SKM-1 (cell line): ENCODE measurements around the gene FCHSD1.

Source experiments
- DNase-seq: peaks from one replicate; lab custom pipeline; 2025; ENCODE audit not compliant: unreplicated experiment; lab: John Stamatoyannopoulos, UW

FCHSD1 gene

DNA sequence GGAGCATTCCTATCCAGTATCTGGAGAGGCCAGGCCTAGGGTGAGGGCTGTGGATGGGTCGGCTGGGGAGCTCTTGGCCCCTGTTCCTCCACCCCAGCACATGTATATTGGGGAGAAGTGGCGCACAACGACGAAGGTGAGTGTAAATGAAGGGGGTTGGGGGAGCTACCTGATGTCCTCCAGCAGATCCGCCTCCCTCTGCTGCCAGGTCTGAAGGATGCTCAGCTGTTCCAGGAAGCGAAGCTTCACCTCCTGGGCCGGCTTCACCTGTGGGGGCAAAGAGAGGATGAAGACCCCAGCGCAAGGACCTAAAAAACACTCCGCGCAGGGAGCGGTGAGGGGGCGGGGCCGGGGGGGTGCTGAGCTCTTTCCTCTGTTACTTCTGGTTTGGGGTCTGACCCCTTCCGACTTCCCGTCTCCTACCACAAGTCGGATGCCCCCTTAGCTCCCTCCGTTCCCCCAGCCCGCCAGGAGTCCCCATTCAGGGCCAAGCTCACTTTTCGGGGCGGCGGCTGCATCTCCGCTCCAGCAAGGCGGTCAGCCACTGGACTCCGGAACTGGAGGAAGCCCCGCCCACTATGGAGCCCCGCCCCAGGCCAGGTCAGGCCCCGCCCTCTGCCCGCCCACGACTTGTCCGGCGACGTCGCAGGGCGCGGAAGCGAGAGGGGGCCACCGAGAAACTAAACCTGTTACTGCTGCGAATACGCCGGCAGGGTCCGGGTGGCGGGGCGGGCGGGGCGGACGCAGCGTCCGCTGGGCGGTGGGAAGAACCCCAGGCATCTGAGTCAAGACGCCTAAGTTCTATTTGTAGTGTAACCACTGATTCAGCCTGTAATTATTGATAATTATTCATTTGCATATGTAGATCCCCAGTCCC is at the start of gene FCHSD1:
Gene FCHSD1, minus strand, starts transcription at position 568 of the 877 bp plus-strand sequence. Its CDS starts 50 bp downstream, at position 518.
- peak; percentile 49 for DNase-seq

DNA sequence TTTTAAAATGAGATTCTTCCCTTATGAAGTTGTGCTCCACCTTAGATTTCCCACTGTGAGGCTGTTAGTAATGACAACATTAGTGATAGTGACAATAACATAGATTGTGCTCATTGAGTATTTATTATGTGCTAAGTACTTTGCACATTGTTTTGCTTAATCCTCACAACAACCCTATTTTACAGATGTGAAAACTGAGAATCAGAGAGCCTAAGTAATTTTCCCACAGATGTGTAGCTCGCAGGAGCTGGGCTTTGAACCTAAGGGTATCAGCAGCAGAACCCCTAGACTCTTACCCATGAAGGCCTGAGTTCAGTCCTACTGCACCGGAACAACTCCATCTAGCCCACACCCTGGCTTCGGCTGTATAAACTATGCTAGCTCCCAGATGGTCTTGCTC is 46.4 kb upstream of the FCHSD1 start:
- DNase-seq, result no peak

DNA sequence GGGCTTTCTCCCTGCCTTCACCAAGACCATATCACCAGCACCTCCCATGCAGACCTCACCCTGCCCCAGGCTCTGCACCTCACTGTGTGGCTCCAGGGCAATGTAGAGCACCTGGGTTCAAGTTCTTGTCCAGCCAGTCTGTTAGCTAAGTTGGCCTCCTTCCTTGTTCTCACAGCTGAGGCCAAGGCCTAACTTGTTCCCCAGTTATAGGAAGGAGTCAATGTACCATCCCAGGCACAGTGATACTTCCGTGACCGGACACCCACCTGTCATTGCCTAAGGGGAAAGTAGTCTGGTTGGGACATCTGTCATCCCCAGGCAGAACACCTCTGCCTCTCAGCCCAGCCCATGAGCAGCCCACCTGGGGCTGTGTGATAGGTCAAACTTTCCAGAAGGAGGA is 45.2 kb upstream of the FCHSD1 start:
- no peak for DNase-seq

DNA sequence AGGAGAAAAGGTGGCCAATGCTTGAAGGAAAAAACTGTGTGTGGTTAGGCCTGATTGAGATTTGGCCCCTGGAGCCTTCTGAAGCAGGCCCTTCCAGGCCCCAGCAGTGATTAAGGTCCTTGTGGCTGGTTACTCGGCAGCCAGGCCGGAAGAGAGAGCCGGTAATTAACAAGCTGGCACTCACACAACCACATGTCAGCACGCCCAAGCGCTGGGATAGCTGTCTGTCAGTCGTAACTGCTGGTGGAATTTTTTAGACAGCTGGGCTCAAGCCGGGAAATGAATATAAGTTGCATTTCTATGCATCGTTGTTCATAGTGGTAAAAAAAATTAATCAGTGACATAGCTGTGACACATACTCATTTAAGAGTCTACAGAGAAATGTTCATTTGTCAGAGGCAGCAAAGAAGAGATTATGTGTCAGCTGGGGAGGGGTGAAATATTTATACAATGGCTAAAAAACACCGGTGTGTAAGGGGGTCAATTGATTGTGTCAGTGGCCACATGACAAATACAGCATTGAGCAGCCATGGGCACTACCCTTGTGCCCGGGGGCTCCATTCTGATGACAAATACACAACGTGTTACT is 44.5 kb upstream of the FCHSD1 start:
- DNase-seq, result no peak

DNA sequence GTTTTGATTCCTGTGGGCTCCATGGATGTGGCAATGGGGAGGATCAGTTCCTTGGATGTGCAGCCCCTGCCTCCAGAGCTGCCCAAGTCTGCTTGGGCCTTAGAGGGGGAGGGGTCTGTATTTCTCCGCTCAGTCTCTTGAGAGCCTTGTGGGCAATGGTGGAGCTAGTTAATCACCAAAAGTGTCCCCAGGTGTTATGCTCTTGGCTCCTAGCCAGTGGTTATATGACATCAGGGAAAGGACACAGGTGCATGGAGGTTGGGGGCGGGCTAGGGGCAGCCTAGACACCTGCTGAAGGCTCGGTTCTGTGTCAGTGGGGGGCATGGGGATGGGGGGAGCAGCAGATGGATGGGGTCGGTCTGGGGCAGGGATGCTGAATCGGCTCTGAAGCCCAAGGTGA is 43.3 kb upstream of the FCHSD1 start:
- no peak for DNase-seq

DNA sequence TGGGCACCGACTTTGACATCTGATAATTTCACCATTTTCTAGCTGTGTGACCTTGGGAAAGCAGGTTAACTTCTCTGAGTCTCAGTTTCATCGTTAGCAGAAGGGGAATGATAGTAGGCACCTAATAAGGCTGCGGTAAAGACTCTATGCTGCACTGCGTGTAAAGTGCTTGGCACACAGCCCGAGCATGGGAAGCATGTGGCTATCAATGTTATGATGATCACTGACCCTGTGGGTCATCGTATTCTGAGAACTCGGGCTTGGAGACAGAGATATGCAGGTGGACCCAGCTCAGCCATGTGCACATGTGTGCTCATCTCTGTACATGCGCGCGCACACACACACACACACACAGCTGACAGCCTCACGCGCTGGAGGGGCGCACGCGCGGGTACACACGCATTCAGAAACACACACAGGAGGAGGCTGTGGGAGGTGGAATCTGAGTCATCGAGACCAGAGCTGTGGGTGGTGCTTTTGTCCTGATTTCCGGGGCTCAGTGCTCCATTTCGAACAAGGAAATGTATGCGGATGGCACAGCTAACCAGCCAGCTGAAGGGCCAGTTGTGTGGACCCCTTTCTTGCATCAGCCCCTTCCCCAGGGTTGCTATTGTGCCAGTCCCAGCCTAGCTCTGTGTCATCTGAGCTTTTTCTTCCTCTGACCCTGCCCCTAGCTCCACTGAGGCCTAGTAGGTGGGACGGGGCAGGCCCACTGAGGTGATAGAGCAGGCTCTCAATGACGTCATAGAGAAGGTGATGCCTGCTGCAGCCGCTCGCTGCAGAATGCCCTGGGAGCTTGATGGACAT is 41.9 kb upstream of the FCHSD1 start:
- DNase-seq, result no peak

DNA sequence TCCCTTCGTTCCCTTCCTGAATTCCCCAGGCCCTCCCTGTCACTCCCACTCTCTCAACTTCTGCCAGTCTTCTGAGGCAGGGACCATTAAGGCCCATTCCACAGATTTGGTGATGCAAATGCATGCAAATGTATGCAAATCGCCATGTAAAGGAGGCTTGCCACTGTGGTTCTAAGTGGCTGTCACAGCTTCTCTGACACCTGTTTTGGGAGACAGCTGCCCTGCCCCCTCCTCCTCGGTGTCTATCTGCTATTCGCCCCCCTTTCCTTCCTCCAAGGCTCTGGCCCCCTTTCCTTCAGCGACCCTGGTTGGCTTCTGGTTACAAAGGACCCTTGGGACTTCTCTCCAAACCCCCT is 41.3 kb upstream of the FCHSD1 start:
- DNase-seq, result no peak

DNA sequence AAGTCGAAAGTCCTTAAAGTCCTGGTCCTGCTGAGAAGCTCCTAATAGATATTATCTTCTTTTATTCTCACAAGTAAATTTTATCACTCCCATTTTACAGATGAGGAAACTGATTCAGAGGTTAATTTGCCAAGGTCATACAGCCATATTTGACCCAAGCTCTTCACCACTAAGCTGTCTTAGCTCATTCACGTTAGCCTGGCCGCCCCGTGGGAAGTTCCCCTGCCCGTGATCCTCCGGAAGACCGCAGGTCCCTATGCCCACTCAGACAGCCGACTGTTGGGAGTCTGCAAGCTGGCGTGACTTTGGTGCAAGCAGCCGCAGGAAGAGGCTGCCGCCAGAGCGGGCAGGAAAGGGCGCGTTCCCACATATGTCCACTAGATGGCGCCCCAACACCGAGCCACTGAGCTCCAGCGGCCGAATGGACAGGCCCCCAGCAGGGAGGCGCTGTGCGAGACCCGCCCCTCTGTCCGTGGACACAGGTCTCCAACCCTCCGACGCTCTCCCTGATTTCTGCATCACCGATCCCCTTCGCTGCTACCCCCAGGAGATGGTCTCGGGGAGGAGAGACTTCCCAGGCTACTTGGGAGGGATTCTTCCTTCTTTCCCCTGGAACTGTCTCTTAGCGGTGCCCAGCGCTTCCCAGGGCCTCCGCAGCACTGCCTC is 40.8 kb upstream of the FCHSD1 start:
- DNase-seq, result peak; percentile 52

DNA sequence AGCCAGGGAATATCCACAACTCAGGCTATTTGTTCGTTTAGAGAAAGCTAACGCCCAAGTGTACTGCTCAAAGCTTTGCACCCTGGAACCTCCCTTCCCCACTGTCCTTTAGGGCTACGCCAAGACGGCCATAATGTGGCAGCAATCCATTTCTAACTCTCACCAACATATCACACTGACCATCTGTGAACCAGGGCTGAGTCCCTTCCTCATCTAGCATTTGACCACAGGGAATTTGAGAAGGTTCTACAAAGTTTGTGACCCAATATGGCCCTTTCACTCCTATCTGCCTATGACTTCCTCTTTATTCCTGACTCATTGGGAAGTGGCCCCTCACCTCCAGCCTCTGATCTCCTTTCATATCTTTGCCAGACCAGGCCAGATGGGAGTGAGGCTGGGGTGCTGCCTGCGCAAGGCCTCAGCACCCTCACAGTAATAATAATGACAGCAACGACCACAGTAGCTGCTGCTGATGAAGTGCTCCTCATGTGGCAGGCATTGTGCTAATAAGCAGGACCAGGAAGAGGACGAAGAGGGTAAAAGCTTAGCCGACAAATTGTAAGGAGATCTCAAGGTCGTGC is 40.2 kb upstream of the FCHSD1 start:
- DNase-seq, result peak; percentile 71

DNA sequence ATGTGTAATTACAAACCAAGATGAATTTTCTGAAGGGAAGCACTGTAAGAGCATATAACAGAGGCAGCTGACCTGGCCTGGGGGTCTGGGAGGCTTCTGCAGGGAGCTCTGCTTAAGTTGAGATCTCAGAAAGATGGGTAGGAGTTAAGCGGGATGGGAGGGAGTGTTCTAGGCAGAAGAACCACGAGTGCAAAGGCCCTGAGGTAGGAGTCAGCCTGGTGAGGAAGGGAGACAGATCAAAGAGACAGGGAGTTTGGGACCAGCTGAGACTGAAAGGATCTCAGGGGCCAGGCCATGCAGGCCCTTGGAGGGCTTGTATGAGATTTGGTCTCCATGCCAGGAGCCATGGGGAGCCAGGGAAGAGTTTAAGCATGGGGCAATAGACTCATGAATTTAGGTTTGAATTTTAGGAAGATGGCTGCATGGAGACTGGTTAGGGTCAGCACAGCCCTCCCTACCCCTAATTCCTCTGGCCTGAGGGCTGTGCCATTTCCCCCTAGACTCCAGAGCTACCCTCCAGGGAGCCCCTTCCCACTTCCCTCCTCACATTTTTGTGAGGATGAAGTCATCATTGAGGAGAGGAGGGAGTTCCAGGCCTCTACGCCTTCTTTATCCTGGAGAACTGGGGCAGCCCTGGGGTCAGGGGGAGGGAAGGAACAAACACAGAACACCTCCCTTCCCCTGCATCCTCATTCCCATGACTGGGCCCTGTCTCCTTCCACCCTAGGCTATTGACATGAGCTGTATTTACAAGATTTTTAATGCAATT is 35.6 kb upstream of the FCHSD1 start:
- DNase-seq, result no peak

DNA sequence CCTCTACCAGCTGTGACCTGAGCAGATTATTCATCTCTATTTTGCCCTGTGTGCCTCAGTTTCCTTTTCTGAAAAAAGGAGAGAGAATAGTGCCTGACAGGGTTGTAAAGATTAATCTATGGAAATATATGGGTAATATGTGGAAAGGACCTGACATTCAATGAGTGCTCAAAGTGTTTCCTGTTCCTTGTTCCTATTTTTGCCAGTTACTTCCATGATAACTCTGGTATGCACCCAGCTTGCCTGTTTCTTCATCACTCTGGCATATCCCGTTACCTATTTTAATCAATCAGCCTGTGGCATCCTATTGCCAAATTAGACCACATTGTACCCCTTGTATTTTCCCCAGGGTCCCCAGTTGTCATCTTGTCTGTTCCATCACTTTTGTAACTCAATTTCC is 34.4 kb upstream of the FCHSD1 start:
- DNase-seq, result peak; percentile 18

DNA sequence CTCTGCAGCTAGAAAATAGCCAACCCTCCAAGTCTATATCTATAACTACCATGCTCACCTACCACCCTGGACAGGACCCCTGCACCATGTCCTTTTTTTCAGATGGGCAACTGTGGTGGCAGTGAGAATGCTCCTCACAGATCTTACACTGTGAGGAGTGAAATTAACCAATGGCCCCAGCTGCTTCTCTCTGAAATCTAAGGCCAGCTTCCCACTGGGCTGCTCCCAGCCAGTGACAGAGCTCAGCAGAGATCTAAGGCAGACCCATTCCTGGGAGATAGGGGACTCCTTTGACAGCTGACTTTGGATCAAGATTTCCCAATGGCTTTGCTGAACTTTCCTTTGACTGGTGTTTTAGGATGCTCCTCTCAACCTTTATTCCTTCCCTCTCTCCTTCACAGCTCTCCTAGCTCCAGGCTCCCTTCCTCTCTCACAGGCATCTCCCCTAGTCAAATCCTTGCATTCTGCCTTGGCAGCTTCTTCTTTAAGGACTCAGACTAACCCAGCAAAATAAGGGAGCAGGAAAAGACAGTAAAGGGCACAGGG is 32.5 kb upstream of the FCHSD1 start:
- no peak for DNase-seq

DNA sequence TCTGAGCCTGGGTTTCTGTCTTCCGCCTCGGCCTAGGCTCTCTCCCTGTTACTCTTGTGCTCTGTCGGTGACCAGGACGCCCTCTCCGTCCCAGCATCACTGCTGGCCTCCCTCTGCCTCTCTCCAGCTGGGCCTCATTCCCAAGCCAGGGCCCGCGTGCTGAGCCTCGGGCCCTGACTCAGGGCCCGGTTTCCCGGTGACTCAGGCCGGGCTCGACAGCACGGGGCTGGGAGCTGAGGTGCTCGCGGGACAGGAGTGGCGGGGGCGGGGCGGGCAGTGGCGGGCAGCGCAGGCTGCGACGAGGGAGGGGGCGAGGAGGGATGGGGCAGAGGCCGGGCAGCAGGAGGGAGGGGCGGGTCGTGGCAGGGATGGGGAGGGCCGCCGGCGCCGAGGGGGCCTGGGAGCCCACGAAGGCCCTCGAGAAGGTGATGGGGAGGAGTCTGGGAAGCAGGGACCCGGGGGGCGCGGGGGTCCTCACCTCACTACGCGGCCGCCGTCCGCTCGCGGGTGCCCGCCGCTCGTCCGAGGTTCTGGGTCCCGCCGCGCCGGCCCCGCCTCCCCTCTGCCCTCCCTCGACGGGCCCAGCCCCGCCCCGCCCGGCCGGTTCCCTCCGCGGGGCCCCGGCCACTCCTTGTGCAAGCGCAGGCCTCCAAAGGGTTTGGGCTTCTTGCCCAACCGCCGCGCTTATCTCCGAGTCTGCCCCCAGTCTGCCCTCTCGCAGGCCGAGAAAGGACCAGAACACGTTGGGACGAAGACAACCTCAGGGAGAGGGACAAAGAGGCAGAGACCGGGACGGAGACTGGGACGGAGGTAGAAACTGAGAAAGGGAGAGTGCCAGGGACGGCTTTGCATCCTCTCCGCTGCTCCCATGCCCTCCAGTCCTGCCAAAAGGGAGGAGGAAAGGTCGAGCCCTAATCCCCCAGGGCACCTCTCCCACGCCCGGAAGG is 30.8 kb upstream of the FCHSD1 start, which contains the start of gene ARAP3:
Gene ARAP3, minus strand, starts transcription at position 536 of the 947 bp plus-strand sequence. CDS start 1,744 bp downstream, outside the sequence.
- DNase-seq, result peak; percentile 87

DNA sequence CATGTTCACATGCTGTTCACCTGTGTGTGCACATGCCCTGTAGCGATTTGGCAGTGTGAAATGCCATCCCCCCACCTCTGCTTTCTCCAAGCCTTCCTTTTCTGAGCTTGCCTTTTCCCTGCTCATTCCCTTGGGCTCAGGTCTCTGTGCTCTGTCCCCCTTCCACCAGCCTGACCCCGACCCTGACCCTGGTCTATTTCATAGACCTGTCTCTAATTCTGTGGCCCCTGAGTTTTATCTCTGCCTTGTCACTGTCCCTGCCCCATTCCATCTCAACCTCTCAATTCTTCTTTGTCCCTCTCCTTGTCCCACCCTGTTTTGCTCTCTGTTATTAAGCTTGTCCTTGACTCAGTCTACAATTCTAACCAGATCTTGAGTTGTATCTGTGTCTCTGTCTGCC is 30.1 kb upstream of the FCHSD1 start:
- DNase-seq, result no peak

DNA sequence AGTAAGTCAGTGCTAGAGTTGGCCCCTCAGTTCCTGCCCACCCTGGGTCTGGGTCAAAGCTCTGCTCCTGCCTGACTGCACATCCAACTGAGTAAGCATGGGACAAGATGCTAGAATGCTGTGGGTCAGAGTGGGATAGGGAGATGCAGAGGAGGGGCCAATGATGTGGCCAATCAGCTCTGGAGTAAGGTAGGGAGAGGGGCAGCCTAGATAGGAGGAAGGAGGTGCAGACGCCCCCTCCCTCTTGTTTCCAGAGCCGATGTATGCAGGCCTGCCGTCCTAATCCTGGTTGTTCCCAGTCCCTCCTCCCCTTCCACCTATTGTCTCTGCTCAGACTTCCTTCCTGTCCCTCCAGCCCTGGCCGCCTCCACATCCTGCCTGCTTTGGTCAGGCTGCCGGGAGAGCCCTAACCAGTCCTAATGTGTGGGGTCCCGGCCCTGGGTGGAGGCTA is 29.6 kb upstream of the FCHSD1 start:
- no peak for DNase-seq

DNA sequence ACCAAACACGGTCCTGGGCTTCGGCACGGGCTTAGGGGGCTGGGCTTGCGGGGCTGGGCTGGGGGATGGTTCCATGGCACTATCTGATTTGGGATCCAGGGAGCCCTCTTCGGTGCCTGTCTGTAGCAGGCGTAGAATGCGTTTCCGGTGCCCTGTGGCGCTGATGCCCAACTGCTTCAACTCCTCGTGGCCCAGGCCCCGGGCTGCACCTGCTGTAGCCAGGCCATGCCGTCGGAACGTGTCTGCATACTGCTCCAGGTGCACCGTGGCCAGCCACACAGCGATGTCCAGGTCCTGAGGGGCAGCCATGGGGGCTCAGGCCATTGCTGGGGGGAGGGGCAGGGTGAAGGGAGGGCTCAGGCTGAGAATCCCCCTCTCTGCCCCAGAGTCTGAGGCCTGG is 29.0 kb upstream of the FCHSD1 start:
- DNase-seq, result no peak

DNA sequence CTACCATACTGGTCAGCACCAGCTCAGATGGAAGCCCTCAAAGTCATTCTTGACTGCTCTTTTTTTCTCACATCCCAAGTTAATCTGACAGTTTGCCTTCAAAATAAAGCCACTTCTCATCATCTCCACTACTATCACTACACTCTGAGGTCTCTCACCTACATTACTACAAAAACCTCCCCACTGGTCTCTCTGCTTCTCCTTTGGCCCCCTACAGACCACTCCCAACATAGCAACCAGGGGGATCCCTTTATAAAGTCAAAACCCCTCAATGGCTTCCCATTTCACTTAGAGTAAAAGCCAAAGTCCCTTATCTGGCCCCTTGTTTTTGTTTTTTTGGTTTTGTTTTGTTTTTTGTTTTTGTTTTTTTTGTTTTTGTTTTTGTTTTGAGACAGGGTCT is 26.2 kb upstream of the FCHSD1 start:
- DNase-seq, result no peak

DNA sequence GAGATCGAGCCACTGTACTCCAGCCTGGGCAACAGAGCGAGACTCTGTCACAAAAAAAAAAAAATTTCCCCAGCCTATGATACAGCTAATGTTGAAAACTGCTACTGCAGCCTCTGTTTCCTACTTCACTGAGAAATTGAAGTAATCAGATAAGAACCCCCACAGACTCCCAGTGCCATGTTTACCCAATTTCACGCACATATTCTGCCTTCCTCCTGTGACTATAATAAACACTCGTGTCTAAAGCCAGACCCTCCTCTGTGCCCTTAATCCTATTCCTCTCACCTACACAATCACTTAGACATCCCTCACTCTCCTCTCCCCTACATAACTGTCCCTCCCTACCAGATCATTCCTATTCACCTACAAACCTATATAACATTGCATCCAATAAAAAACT is 24.5 kb upstream of the FCHSD1 start:
- no peak for DNase-seq

DNA sequence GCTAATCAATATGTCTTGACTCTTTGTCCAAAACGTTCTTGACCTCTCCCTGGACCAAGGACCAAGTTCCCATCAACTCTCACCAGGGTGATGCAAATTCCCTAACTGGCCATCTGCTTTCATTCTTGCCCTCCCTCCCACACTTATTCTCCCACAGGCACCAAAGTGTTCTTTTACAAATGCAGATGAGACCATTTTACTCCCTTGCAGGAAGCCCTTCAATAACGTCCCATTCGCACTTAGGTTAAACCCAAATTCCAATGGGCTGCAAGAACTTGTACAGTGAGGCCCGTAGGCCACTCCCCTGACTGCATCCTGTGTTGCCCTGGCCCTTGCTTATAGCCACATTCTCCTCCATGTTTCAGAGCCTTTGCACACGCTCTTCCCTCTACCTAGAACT is 23.5 kb upstream of the FCHSD1 start:
- no peak for DNase-seq
